IPS-15b (cell line): ENCODE data around the gene ARHGEF40.
A peak's percentile ranks its signal among the peaks of the same experiment; 100 is the strongest.

Experiments
- H3K27me3 ChIP-seq: one replicate; pipeline ENCODE4 v1.6.1; 2013; ENCODE audit warnings: low read length; ENCODE audit not compliant: control insufficient read depth, insufficient read depth
- H3K36me3 ChIP-seq: one replicate; pipeline ENCODE4 v1.6.1; 2013; ENCODE audit warnings: low read length; ENCODE audit not compliant: control insufficient read depth, insufficient read depth
- H3K4me1 ChIP-seq: one replicate; pipeline ENCODE4 v1.6.1; 2013; ENCODE audit warnings: mild to moderate bottlenecking, low read length; ENCODE audit not compliant: control insufficient read depth, insufficient read depth
- H3K4me3 ChIP-seq: one replicate; pipeline ENCODE4 v1.5.1; 2013; ENCODE audit warnings: low read depth, low read length
- H3K9ac ChIP-seq: one replicate; pipeline ENCODE4 v1.6.1; 2013; ENCODE audit warnings: low read depth, mild to moderate bottlenecking, low read length
- H3K9me3 ChIP-seq: one replicate; pipeline ENCODE4 v1.6.1; 2013; ENCODE audit warnings: mild to moderate bottlenecking, low read length; ENCODE audit not compliant: control insufficient read depth, insufficient read depth

The ARHGEF40 gene

GRCh38 chr14:21090940-21091663 lies 21.0 kb downstream of the ARHGEF40 start:
- H3K4me3 ChIP-seq = no peak overlapping the region
- no peaks in the 10 kb centered on the region for H3K27me3 ChIP-seq
- H3K9ac ChIP-seq = no peak overlapping the region
- H3K4me1 ChIP-seq = peaks cover 28% of the 10 kb centered on the region
- peaks cover 36% of the 10 kb centered on the region for H3K36me3 ChIP-seq
- no peaks in the 10 kb centered on the region for H3K9me3 ChIP-seq

- Histone ChIP-seq H3K36me3 (peaks cover 34% of the 10 kb centered on the region), H3K9me3 (no peaks in the 10 kb centered on the region), H3K4me3 (no peak overlapping the region), H3K27me3 (no peaks in the 10 kb centered on the region), H3K9ac (no peak overlapping the region), H3K4me1 (peaks cover 36% of the 10 kb centered on the region)
Observed at GRCh38 chr14:21091821-21092272, 21.7 kb downstream of the ARHGEF40 start.

- Histone ChIP-seq H3K4me3 (peak overlapping the region; percentile 50), H3K4me1 (peaks cover 38% of the 10 kb centered on the region), H3K9ac (no peak overlapping the region), H3K36me3 (peaks cover 33% of the 10 kb centered on the region), H3K9me3 (no peaks in the 10 kb centered on the region), H3K27me3 (no peaks in the 10 kb centered on the region)
Observed at GRCh38 chr14:21092273-21093011, 22.3 kb downstream of the ARHGEF40 start.

- peak overlapping the region; percentile 50 for H3K4me3 ChIP-seq
- H3K36me3 ChIP-seq = peaks cover 33% of the 10 kb centered on the region
- no peak overlapping the region for H3K9ac ChIP-seq
- H3K4me1 ChIP-seq = peaks cover 36% of the 10 kb centered on the region
- H3K9me3 ChIP-seq = no peaks in the 10 kb centered on the region
- no peaks in the 10 kb centered on the region for H3K27me3 ChIP-seq
Observed at GRCh38 chr14:21093018-21093417, 22.9 kb downstream of the ARHGEF40 start.

GRCh38 chr14:21093769-21094681 lies 23.9 kb downstream of the ARHGEF40 start:
- Histone ChIP-seq H3K9me3 (no peaks in the 10 kb centered on the region), H3K9ac (no peak overlapping the region), H3K27me3 (no peaks in the 10 kb centered on the region), H3K4me3 (peak overlapping the region; percentile 50), H3K36me3 (peaks cover 33% of the 10 kb centered on the region), H3K4me1 (peaks cover 36% of the 10 kb centered on the region)

- Histone ChIP-seq H3K27me3 (no peaks in the 10 kb centered on the region), H3K9ac (no peak overlapping the region), H3K4me1 (peaks cover 42% of the 10 kb centered on the region), H3K36me3 (peaks cover 22% of the 10 kb centered on the region), H3K9me3 (no peaks in the 10 kb centered on the region), H3K4me3 (peak overlapping the region; percentile 4)
Observed at GRCh38 chr14:21095430-21096205, 25.5 kb downstream of the ARHGEF40 start.

GRCh38 chr14:21096438-21096837 lies 26.3 kb downstream of the ARHGEF40 start:
- no peak overlapping the region for H3K4me3 ChIP-seq
- H3K9ac ChIP-seq = no peak overlapping the region
- H3K27me3 ChIP-seq = no peaks in the 10 kb centered on the region
- peaks cover 13% of the 10 kb centered on the region for H3K36me3 ChIP-seq
- H3K9me3 ChIP-seq = no peaks in the 10 kb centered on the region
- H3K4me1 ChIP-seq = peaks cover 44% of the 10 kb centered on the region

GRCh38 chr14:21096978-21097635 lies 27.0 kb downstream of the ARHGEF40 start:
- Histone ChIP-seq H3K9ac (peak overlapping the region; percentile 13), H3K36me3 (peaks cover 7% of the 10 kb centered on the region), H3K27me3 (no peaks in the 10 kb centered on the region), H3K9me3 (no peaks in the 10 kb centered on the region), H3K4me3 (peak overlapping the region; percentile 68), H3K4me1 (peaks cover 47% of the 10 kb centered on the region)

GRCh38 chr14:21097636-21098075 lies 27.6 kb downstream of the ARHGEF40 start:
- Histone ChIP-seq H3K9me3 (no peaks in the 10 kb centered on the region), H3K36me3 (peaks cover 1% of the 10 kb centered on the region), H3K4me1 (peaks cover 52% of the 10 kb centered on the region), H3K9ac (peak overlapping the region; percentile 13), H3K27me3 (no peaks in the 10 kb centered on the region), H3K4me3 (peak overlapping the region; percentile 68)

GRCh38 chr14:21098076-21098891 lies 28.2 kb downstream of the ARHGEF40 start, which contains the start of gene ZNF219:
ZNF219 (minus strand) TSS chr14:21098655; CDS start chr14:21093591, 5,064 bp downstream.
- no peaks in the 10 kb centered on the region for H3K9me3 ChIP-seq
- peak within 1 kb of the TSS; percentile 73 for H3K4me3 ChIP-seq
- H3K27me3 ChIP-seq = no peaks in the 10 kb centered on the region
- H3K9ac ChIP-seq = peak within 1 kb of the TSS; percentile 13
- H3K4me1 ChIP-seq = peaks cover 50% of the 10 kb centered on the region
- no peaks in the 10 kb centered on the region for H3K36me3 ChIP-seq
